Measurements from ENCODE around the gene CROCC2.

CROCC2 gene

DNA sequence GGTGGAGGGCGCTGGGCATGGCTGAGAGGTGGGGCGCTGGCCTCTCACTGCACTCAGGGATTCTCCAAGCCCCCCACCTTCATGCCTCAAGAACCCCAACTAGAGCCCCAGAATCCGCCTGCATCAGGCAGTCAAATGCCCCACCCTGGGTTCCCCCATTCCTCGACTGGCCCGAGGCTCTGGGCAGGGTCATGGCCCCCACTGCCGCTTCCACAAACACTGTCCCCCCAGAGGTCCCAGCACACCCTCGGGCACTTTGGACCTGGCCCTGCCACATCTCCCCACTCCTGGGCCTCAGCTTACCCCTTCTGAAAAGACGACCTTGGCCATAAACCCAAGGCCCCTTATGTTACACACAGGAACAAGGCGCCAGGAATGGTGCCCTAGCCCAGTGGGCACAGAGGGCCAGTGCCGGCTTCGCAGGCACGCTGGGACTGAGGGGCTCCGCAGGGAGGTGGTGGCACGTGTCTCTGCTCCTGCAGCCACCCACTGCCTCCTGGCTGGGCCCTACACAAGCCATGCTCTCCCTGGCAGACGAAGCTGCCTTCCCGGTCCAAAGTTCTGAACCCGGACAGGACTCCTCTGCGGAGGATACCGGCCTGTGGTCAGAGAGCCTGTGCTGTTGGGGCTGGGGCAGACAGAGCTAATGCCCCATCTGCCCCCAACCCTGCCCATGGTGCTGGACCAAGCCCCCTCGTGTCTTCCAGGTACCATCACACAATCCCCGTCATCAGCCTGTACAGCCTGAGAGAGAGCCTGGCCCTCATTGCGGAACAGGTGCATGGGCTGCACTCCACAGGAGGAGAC is 30.7 kb upstream of the CROCC2 start:
- peaks cover 1% of the 10 kb centered on the region; the same call in 1 of the 2 replicates for H3K27me3 ChIP-seq (replicated peaks; ENCODE audit: control insufficient read depth, insufficient read depth, low read length)
- no peak overlapping the region for H3K4me3 ChIP-seq (replicated peaks; ENCODE audit: low read depth, low read length)
- TF ChIP-seq, protein P1, sequence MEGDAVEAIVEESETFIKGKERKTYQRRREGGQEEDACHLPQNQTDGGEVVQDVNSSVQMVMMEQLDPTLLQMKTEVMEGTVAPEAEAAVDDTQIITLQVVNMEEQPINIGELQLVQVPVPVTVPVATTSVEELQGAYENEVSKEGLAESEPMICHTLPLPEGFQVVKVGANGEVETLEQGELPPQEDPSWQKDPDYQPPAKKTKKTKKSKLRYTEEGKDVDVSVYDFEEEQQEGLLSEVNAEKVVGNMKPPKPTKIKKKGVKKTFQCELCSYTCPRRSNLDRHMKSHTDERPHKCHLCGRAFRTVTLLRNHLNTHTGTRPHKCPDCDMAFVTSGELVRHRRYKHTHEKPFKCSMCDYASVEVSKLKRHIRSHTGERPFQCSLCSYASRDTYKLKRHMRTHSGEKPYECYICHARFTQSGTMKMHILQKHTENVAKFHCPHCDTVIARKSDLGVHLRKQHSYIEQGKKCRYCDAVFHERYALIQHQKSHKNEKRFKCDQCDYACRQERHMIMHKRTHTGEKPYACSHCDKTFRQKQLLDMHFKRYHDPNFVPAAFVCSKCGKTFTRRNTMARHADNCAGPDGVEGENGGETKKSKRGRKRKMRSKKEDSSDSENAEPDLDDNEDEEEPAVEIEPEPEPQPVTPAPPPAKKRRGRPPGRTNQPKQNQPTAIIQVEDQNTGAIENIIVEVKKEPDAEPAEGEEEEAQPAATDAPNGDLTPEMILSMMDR (IDR thresholded peaks at IDR 0.05; ENCODE audit: insufficient read depth, low read length, poor library complexity, severe bottlenecking), result no peak
- DNase-seq (ENCODE audit: extremely low read depth, insufficient read length), result no peak
- H3K36me3 ChIP-seq (ENCODE audit: control insufficient read depth, insufficient read depth, low read length), result no peaks in the 10 kb centered on the region

DNA sequence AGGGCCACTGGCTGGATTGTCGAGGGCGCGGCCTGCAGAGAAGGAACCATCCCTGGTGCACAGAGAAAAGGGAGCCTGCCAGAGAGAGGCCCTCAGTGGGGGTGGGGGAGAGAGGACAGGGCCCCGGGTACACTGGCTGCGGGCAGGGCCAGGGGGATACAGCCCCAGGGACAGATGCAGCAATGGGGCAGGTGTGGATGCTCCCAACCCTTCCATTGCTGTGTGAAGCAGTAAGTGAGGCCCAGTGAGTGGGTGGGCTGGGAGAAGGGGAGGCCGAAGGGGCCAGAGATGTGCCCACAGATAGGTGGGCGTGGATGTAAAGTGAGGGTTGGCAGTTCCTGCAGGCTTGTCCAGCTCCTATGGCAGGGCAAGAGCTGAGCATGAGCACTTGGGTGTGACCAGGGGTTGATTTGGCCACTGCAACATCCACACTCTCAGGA is 30.1 kb upstream of the CROCC2 start:
- TF ChIP-seq, protein P1 (IDR thresholded peaks at IDR 0.05; ENCODE audit: insufficient read depth, low read length, poor library complexity, severe bottlenecking), result no peak
- H3K27me3 ChIP-seq (replicated peaks; ENCODE audit: control insufficient read depth, insufficient read depth, low read length), result peaks cover 1% of the 10 kb centered on the region; the same call in 1 of the 2 replicates
- H3K4me3 ChIP-seq (replicated peaks; ENCODE audit: low read depth, low read length), result no peak overlapping the region
- H3K36me3 ChIP-seq (ENCODE audit: control insufficient read depth, insufficient read depth, low read length), result no peaks in the 10 kb centered on the region
- DNase-seq (ENCODE audit: extremely low read depth, insufficient read length), result no peak

- TF ChIP-seq, protein P1 (IDR thresholded peaks at IDR 0.05; ENCODE audit: insufficient read depth, low read length, poor library complexity, severe bottlenecking), result no peak
- no peak for DNase-seq (ENCODE audit: extremely low read depth, insufficient read length)
- H3K4me3 ChIP-seq (replicated peaks; ENCODE audit: low read depth, low read length), result no peak overlapping the region
- peaks cover 1% of the 10 kb centered on the region; the same call in 1 of the 2 replicates for H3K27me3 ChIP-seq (replicated peaks; ENCODE audit: control insufficient read depth, insufficient read depth, low read length)
- no peaks in the 10 kb centered on the region for H3K36me3 ChIP-seq (ENCODE audit: control insufficient read depth, insufficient read depth, low read length)
Observed at GRCh38 chr2:240876475-240877251, 29.5 kb upstream of the CROCC2 start.

- no peaks in the 10 kb centered on the region; the same call in 1 of the 2 replicates for H3K27me3 ChIP-seq (replicated peaks; ENCODE audit: control insufficient read depth, insufficient read depth, low read length)
- H3K36me3 ChIP-seq (ENCODE audit: control insufficient read depth, insufficient read depth, low read length), result no peaks in the 10 kb centered on the region
- TF ChIP-seq, protein P1 (IDR thresholded peaks at IDR 0.05; ENCODE audit: insufficient read depth, low read length, poor library complexity, severe bottlenecking), result no peak
- no peak overlapping the region for H3K4me3 ChIP-seq (replicated peaks; ENCODE audit: low read depth, low read length)
- no peak for DNase-seq (ENCODE audit: extremely low read depth, insufficient read length)
Observed at GRCh38 chr2:240877460-240878340, 28.4 kb upstream of the CROCC2 start.

DNA sequence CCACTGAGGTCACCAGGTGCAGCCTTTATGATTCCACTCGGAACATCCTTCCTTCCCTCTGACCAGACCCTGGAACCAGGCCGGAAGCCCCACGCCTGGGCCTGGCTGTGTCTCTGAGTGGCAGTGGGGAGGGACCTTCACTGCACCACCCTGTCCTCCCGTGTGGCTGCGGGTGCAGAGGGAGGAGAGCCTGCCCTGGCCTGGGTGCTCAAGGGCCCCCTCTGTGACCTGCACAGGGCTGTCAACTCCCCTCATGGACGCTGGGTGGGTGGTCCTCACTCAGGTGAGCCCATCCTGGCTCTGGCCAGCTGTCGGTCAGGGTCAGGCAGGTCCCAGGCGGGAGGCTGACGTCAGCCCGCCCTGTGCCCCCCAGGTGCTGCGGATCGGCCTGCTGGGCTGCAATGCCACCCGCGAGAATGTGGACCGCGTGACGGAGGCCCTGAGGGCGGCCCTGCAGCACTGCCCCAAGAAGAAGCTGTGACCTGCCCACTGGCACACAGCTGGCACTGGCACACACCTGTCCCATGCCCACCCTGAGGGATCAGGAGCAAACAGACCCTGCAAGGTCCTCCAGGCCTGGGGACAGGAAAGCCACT is 27.7 kb upstream of the CROCC2 start:
- H3K36me3 ChIP-seq (ENCODE audit: control insufficient read depth, insufficient read depth, low read length), result no peaks in the 10 kb centered on the region
- TF ChIP-seq, protein P1 (IDR thresholded peaks at IDR 0.05; ENCODE audit: insufficient read depth, low read length, poor library complexity, severe bottlenecking), result no peak
- H3K4me3 ChIP-seq (replicated peaks; ENCODE audit: low read depth, low read length), result no peak overlapping the region
- no peak for DNase-seq (ENCODE audit: extremely low read depth, insufficient read length)
- H3K27me3 ChIP-seq (replicated peaks; ENCODE audit: control insufficient read depth, insufficient read depth, low read length), result no peaks in the 10 kb centered on the region; the same call in 1 of the 2 replicates
